HepG2 (cell line): ENCODE measurements around the gene NDUFA5. TPM values are rescaled to one million over a fixed set of nuclear protein-coding genes. Genes with fewer than 3 reads are reported as not detected.

ENCODE experiments used
- BRCA1 ChIP-seq: sonication (generic); formaldehyde crosslinking; IDR thresholded peaks from 2 replicates; pipeline ENCODE4 v1.4.0; 2020; ENCODE audit warnings: missing genetic modification reagents
- DZIP1 ChIP-seq: sonication (generic); formaldehyde crosslinking; IDR thresholded peaks from 2 replicates; pipeline ENCODE4 v1.5.0; 2020; ENCODE audit warnings: mild to moderate bottlenecking, missing genetic modification reagents
- GRHL1 ChIP-seq: sonication (generic); formaldehyde crosslinking; conservative IDR thresholded peaks from 2 replicates; pipeline ENCODE4 v1.8.0; 2022; ENCODE audit warnings: missing genetic modification reagents
- JUND ChIP-seq: sonication (generic); formaldehyde crosslinking; IDR thresholded peaks from 2 replicates; pipeline ENCODE4 v1.8.0; 2022; ENCODE audit warnings: mild to moderate bottlenecking, missing genetic modification reagents
- NR0B2 ChIP-seq: sonication (generic); formaldehyde crosslinking; IDR thresholded peaks from 2 replicates; pipeline ENCODE4 v1.4.0; 2020; ENCODE audit warnings: mild to moderate bottlenecking, missing genetic modification reagents
- PTBP1 ChIP-seq: fragments of 200-400 bp; formaldehyde crosslinking; IDR thresholded peaks from 2 replicates; pipeline ENCODE4 v1.6.1; 2018; ENCODE audit warnings: low read length, low read depth; ENCODE audit not compliant: poor library complexity, severe bottlenecking
- SP1 ChIP-seq, 2 experiments: fragments of 450-650 bp in 1 of 2; sonication (generic) in 1 of 2; formaldehyde crosslinking in 1 of 2; IDR thresholded peaks; 2 replicates each; pipeline versions ENCODE4 v1.4.0 to v1.6.1; 2016 to 2020; ENCODE audit warnings: missing genetic modification reagents in 1 of 2
- ZKSCAN1 ChIP-seq: fragments of 150-350 bp; IDR thresholded peaks from 2 replicates; pipeline ENCODE4 v1.6.1; 2014; ENCODE audit warnings: low read length
- ZNF124 ChIP-seq: sonication (generic); formaldehyde crosslinking; IDR thresholded peaks from 2 replicates; pipeline ENCODE4 v1.4.0; 2020; ENCODE audit warnings: missing genetic modification reagents
- ZNF160 ChIP-seq: sonication (generic); formaldehyde crosslinking; IDR thresholded peaks from 2 replicates; pipeline ENCODE4 v1.8.0; 2022; ENCODE audit warnings: mild to moderate bottlenecking, inconsistent platforms, missing genetic modification reagents
- ZNF337 ChIP-seq: sonication (generic); formaldehyde crosslinking; IDR thresholded peaks from 2 replicates; pipeline ENCODE4 v1.5.1; 2020; ENCODE audit warnings: missing genetic modification reagents, low read depth, mild to moderate bottlenecking, borderline replicate concordance
- ZNF446 ChIP-seq: sonication (generic); formaldehyde crosslinking; IDR thresholded peaks from 2 replicates; pipeline ENCODE4 v1.5.0; 2020; ENCODE audit warnings: mild to moderate bottlenecking, missing genetic modification reagents
- ZNF660 ChIP-seq: sonication (generic); formaldehyde crosslinking; IDR thresholded peaks from 2 replicates; pipeline ENCODE4 v1.5.1; 2020; ENCODE audit warnings: mild to moderate bottlenecking, low read depth, missing genetic modification reagents, borderline replicate concordance
- polyA plus RNA-seq, 8 experiments: library from polyadenylated mRNA; depleted of rRNA in 3 of 8; stranded (reverse) in 7 of 8; unstranded in 1 of 8; fragments of >200 nt; fragmentation: Illumina TruSeq in 4 of 8; extraction: Trizol in 4 of 8; gene quantifications; 2 replicates each; pipeline versions ENCODE4 v1.2.1 to v1.2.3, GENCODE V29; 2011 to 2016; ENCODE audit warnings: low read depth in 4 of 8, missing spikeins in 1 of 8, mixed read lengths in 1 of 8; ENCODE audit not compliant: insufficient read depth in 1 of 8
- total RNA-seq, 5 experiments: library from RNA; depleted of rRNA; stranded (reverse); fragments of >200 nt; fragmentation: Illumina TruSeq; extraction: Trizol; gene quantifications; 2 replicates each; pipeline ENCODE4 v1.2.3, GENCODE V29; 2016; ENCODE audit warnings: low read depth in 1 of 5
- TF ChIP-seq, protein P1 (sequence below): sonication (generic); IDR thresholded peaks from 2 replicates; pipeline ENCODE4 v1.6.1; 2016; ENCODE audit warnings: low read depth, borderline replicate concordance
- TF ChIP-seq, protein P2 (sequence below): sonication (generic); formaldehyde crosslinking; IDR thresholded peaks from 2 replicates; pipeline ENCODE4 v1.8.0; 2022; ENCODE audit warnings: mild to moderate bottlenecking, missing genetic modification reagents, borderline replicate concordance
- TF ChIP-seq, protein P3 (sequence below): sonication (generic); formaldehyde crosslinking; conservative IDR thresholded peaks from 2 replicates; pipeline ENCODE4 v1.4.0; 2020; ENCODE audit warnings: missing genetic modification reagents

The NDUFA5 gene
- total and polyA plus RNA-seq, 2 of the 13 experiments (the other 11 are each of a cell fraction or from before 2014, with no cell fraction given) = 16.9 to 55.9 TPM

DNA sequence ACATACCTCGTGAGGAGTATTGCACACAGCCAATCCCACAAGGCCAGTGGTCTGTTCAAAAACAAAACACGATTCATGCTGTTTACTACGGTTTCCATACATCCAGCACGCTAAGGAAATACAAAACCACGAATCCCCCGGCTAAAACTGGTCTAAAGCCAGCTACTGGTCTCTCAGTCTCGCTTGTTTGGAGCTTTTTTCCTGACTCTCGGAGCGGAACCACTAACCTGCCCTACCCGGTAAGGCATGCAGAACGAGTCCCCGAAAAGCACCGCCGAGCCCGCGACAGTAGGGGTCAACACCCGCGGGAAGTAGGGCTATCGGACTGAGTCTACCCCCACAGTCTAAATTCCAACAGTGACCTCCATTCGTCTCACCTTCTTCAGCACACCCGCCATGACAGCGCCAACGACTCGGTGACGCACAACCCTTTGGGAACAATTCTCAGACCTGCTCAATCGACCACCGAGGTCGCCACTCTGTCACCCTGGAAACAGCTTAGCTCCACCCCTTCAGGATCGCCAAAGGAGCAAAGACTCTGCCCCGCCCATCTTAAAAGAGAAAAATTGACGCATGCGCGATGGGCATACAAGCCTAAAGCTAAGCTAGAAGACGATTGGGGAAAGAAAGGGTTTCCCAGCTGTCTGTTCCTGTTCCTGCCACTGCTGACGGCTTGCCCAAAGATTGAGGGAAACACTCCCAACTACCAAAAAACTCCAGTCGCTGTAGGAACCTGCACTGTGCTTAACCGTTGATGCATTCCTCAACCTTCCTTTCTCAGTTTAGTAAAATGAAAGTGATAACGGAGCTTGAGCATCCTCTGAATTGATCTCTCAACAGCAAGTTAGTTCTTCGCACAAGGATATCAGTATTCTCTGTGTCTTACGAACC is at the start of gene NDUFA5 (continued):
- no peak for TF ChIP-seq GRHL1
- no peak for TF ChIP-seq ZKSCAN1
- TF ChIP-seq ZNF337 (CRISPR knock-in tag) = no peak
- TF ChIP-seq, protein P1, sequence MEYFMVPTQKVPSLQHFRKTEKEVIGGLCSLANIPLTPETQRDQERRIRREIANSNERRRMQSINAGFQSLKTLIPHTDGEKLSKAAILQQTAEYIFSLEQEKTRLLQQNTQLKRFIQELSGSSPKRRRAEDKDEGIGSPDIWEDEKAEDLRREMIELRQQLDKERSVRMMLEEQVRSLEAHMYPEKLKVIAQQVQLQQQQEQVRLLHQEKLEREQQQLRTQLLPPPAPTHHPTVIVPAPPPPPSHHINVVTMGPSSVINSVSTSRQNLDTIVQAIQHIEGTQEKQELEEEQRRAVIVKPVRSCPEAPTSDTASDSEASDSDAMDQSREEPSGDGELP = peak; percentile 48; the same call in 1 of the 2 replicates
- no peak for TF ChIP-seq SP1 (IDR thresholded peaks at IDR 0.05)
- TF ChIP-seq SP1 (CRISPR knock-in tag; IDR thresholded peaks at IDR 0.05) = peak; percentile 92
- no peak for TF ChIP-seq JUND (CRISPR knock-in tag)
- no peak for TF ChIP-seq ZNF124 (CRISPR knock-in tag)
- TF ChIP-seq, protein P2, sequence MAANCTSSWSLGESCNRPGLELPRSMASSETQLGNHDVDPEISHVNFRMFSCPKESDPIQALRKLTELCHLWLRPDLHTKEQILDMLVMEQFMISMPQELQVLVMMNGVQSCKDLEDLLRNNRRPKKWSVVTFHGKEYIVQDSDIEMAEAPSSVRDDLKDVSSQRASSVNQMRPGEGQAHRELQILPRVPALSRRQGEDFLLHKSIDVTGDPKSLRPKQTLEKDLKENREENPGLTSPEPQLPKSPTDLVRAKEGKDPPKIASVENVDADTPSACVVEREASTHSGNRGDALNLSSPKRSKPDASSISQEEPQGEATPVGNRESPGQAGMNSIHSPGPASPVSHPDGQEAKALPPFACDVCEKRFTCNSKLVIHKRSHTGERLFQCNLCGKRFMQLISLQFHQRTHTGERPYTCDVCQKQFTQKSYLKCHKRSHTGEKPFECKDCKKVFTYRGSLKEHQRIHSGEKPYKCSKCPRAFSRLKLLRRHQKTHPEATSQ = peak; percentile 89; the same call in 1 of the 2 replicates
- no peak for TF ChIP-seq ZNF446
- TF ChIP-seq ZNF660 = no peak
- no peak for TF ChIP-seq ZNF160 (CRISPR knock-in tag)
- TF ChIP-seq DZIP1 (CRISPR knock-in tag) = no peak
- TF ChIP-seq, protein P3, sequence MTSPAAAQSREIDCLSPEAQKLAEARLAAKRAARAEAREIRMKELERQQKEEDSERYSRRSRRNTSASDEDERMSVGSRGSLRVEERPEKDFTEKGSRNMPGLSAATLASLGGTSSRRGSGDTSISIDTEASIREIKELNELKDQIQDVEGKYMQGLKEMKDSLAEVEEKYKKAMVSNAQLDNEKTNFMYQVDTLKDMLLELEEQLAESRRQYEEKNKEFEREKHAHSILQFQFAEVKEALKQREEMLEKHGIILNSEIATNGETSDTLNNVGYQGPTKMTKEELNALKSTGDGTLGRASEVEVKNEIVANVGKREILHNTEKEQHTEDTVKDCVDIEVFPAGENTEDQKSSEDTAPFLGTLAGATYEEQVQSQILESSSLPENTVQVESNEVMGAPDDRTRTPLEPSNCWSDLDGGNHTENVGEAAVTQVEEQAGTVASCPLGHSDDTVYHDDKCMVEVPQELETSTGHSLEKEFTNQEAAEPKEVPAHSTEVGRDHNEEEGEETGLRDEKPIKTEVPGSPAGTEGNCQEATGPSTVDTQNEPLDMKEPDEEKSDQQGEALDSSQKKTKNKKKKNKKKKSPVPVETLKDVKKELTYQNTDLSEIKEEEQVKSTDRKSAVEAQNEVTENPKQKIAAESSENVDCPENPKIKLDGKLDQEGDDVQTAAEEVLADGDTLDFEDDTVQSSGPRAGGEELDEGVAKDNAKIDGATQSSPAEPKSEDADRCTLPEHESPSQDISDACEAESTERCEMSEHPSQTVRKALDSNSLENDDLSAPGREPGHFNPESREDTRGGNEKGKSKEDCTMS (CRISPR knock-in tag) = no peak
- TF ChIP-seq BRCA1 (CRISPR knock-in tag) = peak; percentile 52; the same call in 1 of the 2 replicates
- 0 out of 2 replicates have a peak, but pooled peaks have one; percentile 36 for TF ChIP-seq NR0B2
- TF ChIP-seq PTBP1 = no peak
